OCI-LY7 (cell line): ENCODE data around the gene KLHL25. TPM values are rescaled to one million over a fixed set of nuclear protein-coding genes. Genes with fewer than 3 reads are reported as not detected.

Source experiments
- BruUV-seq: library from RNA; stranded (reverse); fragments of 400-500 nt; replicated peaks from 2 replicates; lab custom pipeline; 2021; lab: Mats Ljungman, UMichigan
- CTCF ChIA-PET: fragments of 300-600 bp; sonication (Branson Sonifier 250); formaldehyde crosslinking; loops from one replicate; lab custom pipeline; 2022; ENCODE audit warnings: antibody characterized with exemption; ENCODE audit not compliant: unreplicated experiment; lab: Charles Lee
- POLR2A ChIA-PET: fragments of 300-600 bp; sonication (Branson Sonifier 250); formaldehyde crosslinking; loops from one replicate; lab custom pipeline; 2022; ENCODE audit warnings: antibody characterized with exemption; lab: Charles Lee
- DNase-seq: peaks from one replicate; pipeline ENCODE4 v3.0.0-alpha.2; 2015; ENCODE audit warnings: low spot score
- H2AFZ ChIP-seq: fragments of 200-600 bp; sonication (generic), shearing (Covaris generic); 2 replicates; pipeline ENCODE4 v1.6.1; 2014; ENCODE audit warnings: mild to moderate bottlenecking, antibody characterized with exemption, low read length, moderate library complexity
- H3K27ac ChIP-seq: fragments of 200-600 bp; sonication (generic); 2 replicates; pipeline ENCODE4 v1.5.1; 2014; ENCODE audit warnings: mixed run types, low read depth, mild to moderate bottlenecking, moderate library complexity, low read length, inconsistent platforms; ENCODE audit not compliant: poor library complexity, severe bottlenecking
- H3K36me3 ChIP-seq: fragments of 200-600 bp; sonication (generic); 2 replicates; pipeline ENCODE4 v1.6.1; 2014; ENCODE audit warnings: mild to moderate bottlenecking, antibody characterized with exemption, low read length, moderate library complexity, mixed read lengths; ENCODE audit not compliant: insufficient read depth
- H3K4me1 ChIP-seq: fragments of 200-600 bp; sonication (generic); 2 replicates; pipeline ENCODE4 v1.5.1; 2014; ENCODE audit warnings: mild to moderate bottlenecking, low read length; ENCODE audit not compliant: insufficient read depth, poor library complexity, severe bottlenecking
- H3K4me2 ChIP-seq: fragments of 200-600 bp; sonication (generic); 2 replicates; pipeline ENCODE4 v1.6.1; 2014; ENCODE audit warnings: mild to moderate bottlenecking, low read length
- H3K4me3 ChIP-seq: fragments of 200-600 bp; sonication (generic); 2 replicates; pipeline ENCODE4 v1.5.1; 2014; ENCODE audit warnings: mild to moderate bottlenecking, low read depth, low read length; ENCODE audit not compliant: poor library complexity, severe bottlenecking
- H3K79me2 ChIP-seq: fragments of 200-600 bp; sonication (generic); 2 replicates; pipeline ENCODE4 v1.6.1; 2016; ENCODE audit warnings: low read depth, mild to moderate bottlenecking, low read length, moderate library complexity, mixed read lengths; ENCODE audit not compliant: insufficient read depth
- H3K9me2 ChIP-seq: fragments of 200-600 bp; sonication (generic); 2 replicates; pipeline ENCODE4 v1.6.1; 2016; ENCODE audit warnings: mild to moderate bottlenecking, low read length, mixed read lengths; ENCODE audit not compliant: insufficient read depth
- H3K9me3 ChIP-seq: fragments of 200-600 bp; sonication (generic); 2 replicates; pipeline ENCODE4 v1.6.1; 2014; ENCODE audit warnings: mild to moderate bottlenecking, mixed run types, low read length, mixed read lengths
- H4K20me1 ChIP-seq: fragments of 200-600 bp; sonication (generic); 2 replicates; pipeline ENCODE4 v1.6.1; 2014; ENCODE audit warnings: mild to moderate bottlenecking, antibody characterized with exemption, low read length, moderate library complexity, mixed read lengths; ENCODE audit not compliant: insufficient read depth
- CTCF ChIP-seq: fragments of 200-600 bp; sonication (generic); conservative IDR thresholded peaks from 2 replicates; pipeline ENCODE4 v1.5.1; 2014; ENCODE audit warnings: mild to moderate bottlenecking, antibody characterized with exemption, low read length, moderate library complexity, mixed read lengths
- EZH2phosphoT487 ChIP-seq: fragments of 200-600 bp; sonication (generic); IDR thresholded peaks from 2 replicates; pipeline ENCODE4 v1.6.1; 2018; ENCODE audit warnings: low read depth, borderline replicate concordance, mild to moderate bottlenecking, mixed run types, antibody characterized with exemption, low read length, moderate library complexity, mixed read lengths
- intact Hi-C: fragments of 100-400 bp; cut with micrococcal nuclease; formaldehyde crosslinking; loops from one replicate; pipeline ENCODE4 v1.10.0; 2022; ENCODE audit not compliant: unreplicated experiment
- total RNA-seq, 2 experiments: library from RNA; depleted of rRNA in 1 of 2; stranded (reverse); fragments of >200 nt in 1 of 2; shearing (Covaris generic) in 1 of 2; gene quantifications; 2 replicates each; pipeline ENCODE4 v1.2.3, GENCODE V29; 2014 to 2022

Gene KLHL25
- total RNA-seq, 2 experiments from 2014 or later, result 5.1 to 7.7 TPM

DNA sequence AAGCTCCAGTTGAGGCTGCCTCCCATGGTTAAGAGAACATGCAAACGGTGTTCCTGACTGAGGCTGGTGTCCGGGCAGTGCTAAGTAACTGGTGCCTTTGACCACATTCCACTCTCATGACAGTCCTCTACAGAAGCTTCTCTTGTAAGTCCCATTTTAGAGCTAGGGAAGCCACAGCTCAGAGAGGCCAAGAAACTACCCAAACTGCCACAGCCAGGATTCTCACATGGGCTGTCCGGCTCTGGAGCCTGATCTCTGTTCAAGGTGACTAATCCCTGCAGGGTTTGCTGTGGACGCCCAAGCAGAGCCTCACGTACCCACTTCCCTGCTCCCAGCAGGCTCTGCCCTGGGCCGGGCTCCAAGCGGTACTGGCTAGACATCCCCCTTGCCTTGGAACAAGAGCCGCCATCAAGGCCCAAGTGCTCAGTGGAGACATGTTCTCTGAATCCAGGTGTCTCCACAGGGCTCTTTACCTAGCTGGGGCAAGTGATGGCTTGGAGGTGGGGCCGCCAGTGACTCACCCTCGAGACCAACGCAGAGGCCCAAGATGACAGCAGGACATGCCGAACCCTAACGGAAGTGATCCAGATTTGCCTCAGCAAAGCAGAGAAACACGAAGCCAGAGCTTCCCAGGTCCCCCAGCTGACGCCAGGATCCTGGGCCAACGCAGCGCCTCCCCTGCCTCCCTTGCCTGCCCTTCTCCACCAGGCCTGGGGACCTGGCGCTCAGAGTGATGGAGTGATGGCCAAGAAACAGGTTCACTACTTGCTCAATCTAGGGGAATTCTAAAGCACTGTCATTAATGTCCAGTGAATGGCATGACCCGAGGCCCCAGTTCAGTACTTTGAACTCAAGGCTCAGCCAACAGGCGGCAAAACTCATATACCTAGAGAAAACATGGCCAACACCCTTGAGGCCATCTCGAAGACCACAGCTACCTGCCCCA is 24.4 kb downstream of the KLHL25 start:
- H3K27ac ChIP-seq, result no peak overlapping the region
- H3K4me2 ChIP-seq, result no peak overlapping the region
- H3K36me3 ChIP-seq, result no peaks in the 10 kb centered on the region
- ChIA-PET POLR2A (no interaction called here), CTCF (no interaction called here)
- H3K9me3 ChIP-seq, result no peaks in the 10 kb centered on the region
- no peaks in the 10 kb centered on the region for H3K4me1 ChIP-seq
- intact Hi-C loops, result no loop called here
- BruUV-seq, result no TSS peak
- no peak overlapping the region for H2AFZ ChIP-seq
- H3K79me2 ChIP-seq, result no peaks in the 10 kb centered on the region
- no peak for DNase-seq
- no peak overlapping the region for H3K4me3 ChIP-seq
- TF ChIP-seq EZH2phosphoT487, result no peak
- no peak for TF ChIP-seq CTCF
- no peaks in the 10 kb centered on the region for H4K20me1 ChIP-seq
- H3K9me2 ChIP-seq, result no peaks in the 10 kb centered on the region

DNA sequence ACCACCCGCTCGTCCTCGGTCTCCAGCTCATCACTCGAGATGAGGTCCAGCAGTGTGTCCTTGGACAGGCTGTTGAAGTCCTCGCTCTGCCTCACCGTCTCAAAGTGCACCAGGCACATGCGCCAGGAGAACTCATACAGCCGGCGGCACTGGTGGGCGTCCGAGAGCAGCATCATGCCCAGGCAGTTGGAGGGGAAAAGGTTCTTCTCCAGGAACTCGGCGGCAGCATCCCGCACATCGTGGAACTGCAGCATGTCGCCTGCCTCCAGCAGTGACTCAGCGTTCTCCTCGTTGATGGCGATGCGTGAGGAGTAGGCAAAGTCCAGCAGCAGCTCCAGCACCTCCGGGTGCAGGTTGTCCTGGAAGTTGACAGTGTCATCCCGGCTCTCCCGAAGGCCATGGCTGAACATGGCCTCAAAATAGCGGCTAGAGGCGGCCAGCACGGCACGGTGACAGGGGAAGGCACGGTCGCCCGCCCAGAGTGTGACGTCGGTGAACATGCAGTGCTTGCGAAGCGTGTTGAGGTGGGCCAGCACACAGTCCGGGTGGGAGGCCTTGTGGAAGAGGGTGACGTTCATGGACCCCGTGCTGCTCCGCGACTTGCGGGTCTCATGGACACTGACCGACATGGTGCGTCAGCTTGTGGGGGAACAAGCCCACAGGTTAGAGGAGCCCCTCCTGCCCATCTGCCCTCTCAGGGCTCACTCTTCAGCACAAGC is 25.4 kb downstream of the KLHL25 start:
- ChIA-PET POLR2A (no interaction called here), CTCF (no interaction called here)
- BruUV-seq, result no TSS peak
- intact Hi-C loops, result no loop called here
- Histone ChIP-seq H3K9me2 (no peaks in the 10 kb centered on the region), H3K79me2 (no peaks in the 10 kb centered on the region), H3K9me3 (no peaks in the 10 kb centered on the region), H3K4me2 (no peak overlapping the region), H3K36me3 (no peaks in the 10 kb centered on the region), H3K27ac (no peak overlapping the region), H4K20me1 (no peaks in the 10 kb centered on the region), H3K4me1 (no peaks in the 10 kb centered on the region), H2AFZ (no peak overlapping the region), H3K4me3 (no peak overlapping the region)
- DNase-seq, result no peak
- TF ChIP-seq EZH2phosphoT487, result no peak
- TF ChIP-seq CTCF, result no peak
